HepG2 (cell line): Measurements from ENCODE around the gene PPARA. TPM values are rescaled to one million over a fixed set of nuclear protein-coding genes. Genes with fewer than 3 reads are reported as not detected.

ENCODE experiments used
- ATAC-seq: fragments of 200-7000 bp; cut with Tn5 transposase; 3 replicates; pipeline ENCODE4 v1.9.1; 2020; ENCODE audit warnings: mild to moderate bottlenecking, moderate library complexity
- BruUV-seq: library from RNA; stranded (reverse); fragments of 400-500 nt; replicated peaks from 2 replicates; lab custom pipeline; 2021; lab: Mats Ljungman, UMichigan
- CTCF ChIA-PET: fragments of 300-600 bp; formaldehyde crosslinking; extraction: SDS; loops from one replicate; lab custom pipeline; 2021; ENCODE audit warnings: low total read pairs, inconsistent platforms, low intra/inter-chr PET ratio; lab: Yijun Ruan, JAX
- POLR2A ChIA-PET: fragments of 350-600 bp; sonication (Branson Sonifier 250); formaldehyde crosslinking; loops from one replicate; lab custom pipeline; 2020; ENCODE audit warnings: antibody characterized with exemption, inconsistent platforms; lab: Yijun Ruan, JAX
- DNase-seq: peaks from one replicate; pipeline ENCODE4 v3.0.0-alpha.2; 2015; ENCODE audit warnings: low spot score
- FAIRE-seq: peaks from 3 replicates; lab custom pipeline; 2011; peaks lifted over from hg19 to GRCh38; lab: Jason Lieb, UNC
- H2AFZ ChIP-seq: one replicate; pipeline ENCODE4 v1.6.1; 2011; ENCODE audit warnings: low read length, inconsistent platforms
- H3K27ac ChIP-seq: fragments of 300-600 bp; 3 replicates; pipeline ENCODE4 v1.8.0; 2011; ENCODE audit warnings: mixed run types, mild to moderate bottlenecking, mixed read lengths, low read length, inconsistent platforms; ENCODE audit not compliant: insufficient read depth; ENCODE audit errors: extremely low read length
- H3K27me3 ChIP-seq, 2 experiments: fragments of 200-600 bp in 1 of 2; 2 replicates in 1 of 2; 3 replicates in 1 of 2; pipeline versions ENCODE4 v1.6.0 to v1.8.0; 2011; ENCODE audit warnings: low read length in 2 of 2, mild to moderate bottlenecking in 2 of 2, moderate library complexity in 2 of 2, inconsistent platforms in 1 of 2; ENCODE audit not compliant: insufficient read depth in 2 of 2, control insufficient read depth in 1 of 2
- H3K36me3 ChIP-seq, 2 experiments: fragments of 200-600 bp in 1 of 2; replicated peaks in 1 of 2; 2 replicates in 1 of 2; 3 replicates in 1 of 2; pipeline versions ENCODE4 v1.5.1 to v1.8.0; 2011; ENCODE audit warnings: low read length in 2 of 2, inconsistent platforms in 1 of 2; ENCODE audit not compliant: insufficient read depth in 2 of 2, control insufficient read depth in 1 of 2
- H3K4me1 ChIP-seq: 2 replicates; pipeline ENCODE4 v1.5.1; 2012; ENCODE audit warnings: low read length, inconsistent platforms; ENCODE audit not compliant: insufficient read depth
- H3K4me2 ChIP-seq: 2 replicates; pipeline ENCODE4 v1.6.0; 2011; ENCODE audit warnings: low read depth, low read length, inconsistent platforms
- H3K4me3 ChIP-seq, 3 experiments: fragments of 200-600 bp in 1 of 3; sonication (generic), shearing (Covaris generic) in 1 of 3; replicated peaks in 1 of 3; 2 replicates each; pipeline ENCODE4 v1.5.1; 2011 to 2016; ENCODE audit warnings: low read length in 3 of 3, inconsistent platforms in 2 of 3, low read depth in 2 of 3, mild to moderate bottlenecking in 2 of 3, control low read depth in 1 of 3, mixed read lengths in 1 of 3; ENCODE audit not compliant: insufficient read depth in 1 of 3
- H3K79me2 ChIP-seq: one replicate; pipeline ENCODE4 v1.6.1; 2011; ENCODE audit warnings: low read length, inconsistent platforms; ENCODE audit not compliant: insufficient read depth
- H3K9ac ChIP-seq: 2 replicates; pipeline ENCODE4 v1.6.0; 2011; ENCODE audit warnings: mild to moderate bottlenecking, low read depth, low read length, inconsistent platforms; ENCODE audit not compliant: insufficient read depth
- H3K9me3 ChIP-seq: 2 replicates; pipeline ENCODE4 v1.5.1; 2012; ENCODE audit warnings: mild to moderate bottlenecking, low read length
- H4K20me1 ChIP-seq: 2 replicates; pipeline ENCODE4 v1.6.0; 2011; ENCODE audit warnings: inconsistent platforms, mild to moderate bottlenecking, low read length, moderate library complexity; ENCODE audit not compliant: insufficient read depth
- MTA1 ChIP-seq: sonication (generic); formaldehyde crosslinking; IDR thresholded peaks from 2 replicates; pipeline ENCODE4 v1.4.0; 2020; ENCODE audit warnings: missing genetic modification reagents, mild to moderate bottlenecking, borderline replicate concordance
- WGBS: methylation state at CpG from one replicate; pipeline ENCODE4 v1.1.6; 2017; ENCODE audit warnings: low lambda C conversion rate; 5-methylcytosine and 5-hydroxymethylcytosine counted together
- in situ Hi-C: cut with HindIII; loops from 2 replicates; pipeline ENCODE4 v1.10.0; 2017; ENCODE audit warnings: low pct_unique_long_range_greater_than_20kb; ENCODE audit not compliant: extremely low pct_ligation_motif_present
- intact Hi-C: fragments of 100-400 bp; cut with micrococcal nuclease; formaldehyde crosslinking; loops from one replicate; pipeline ENCODE4 v1.10.0; 2022; ENCODE audit not compliant: unreplicated experiment
- polyA plus RNA-seq, 8 experiments: library from polyadenylated mRNA; depleted of rRNA in 3 of 8; stranded (reverse) in 7 of 8; unstranded in 1 of 8; fragments of >200 nt; fragmentation: Illumina TruSeq in 4 of 8; extraction: Trizol in 4 of 8; gene quantifications; 2 replicates each; pipeline versions ENCODE4 v1.2.1 to v1.2.3, GENCODE V29; 2011 to 2016; ENCODE audit warnings: low read depth in 4 of 8, missing spikeins in 1 of 8, mixed read lengths in 1 of 8; ENCODE audit not compliant: insufficient read depth in 1 of 8
- total RNA-seq, 5 experiments: library from RNA; depleted of rRNA; stranded (reverse); fragments of >200 nt; fragmentation: Illumina TruSeq; extraction: Trizol; gene quantifications; 2 replicates each; pipeline ENCODE4 v1.2.3, GENCODE V29; 2016; ENCODE audit warnings: low read depth in 1 of 5
- TF ChIP-seq, protein P1 (sequence below): sonication (generic); formaldehyde crosslinking; IDR thresholded peaks from 2 replicates; pipeline ENCODE4 v1.9.0; 2021; ENCODE audit warnings: mild to moderate bottlenecking, missing genetic modification reagents

Gene PPARA
- total and polyA plus RNA-seq, 2 of the 13 experiments (the other 11 are each of a cell fraction or from before 2014, with no cell fraction given) = 18.2 to 24.7 TPM

DNA sequence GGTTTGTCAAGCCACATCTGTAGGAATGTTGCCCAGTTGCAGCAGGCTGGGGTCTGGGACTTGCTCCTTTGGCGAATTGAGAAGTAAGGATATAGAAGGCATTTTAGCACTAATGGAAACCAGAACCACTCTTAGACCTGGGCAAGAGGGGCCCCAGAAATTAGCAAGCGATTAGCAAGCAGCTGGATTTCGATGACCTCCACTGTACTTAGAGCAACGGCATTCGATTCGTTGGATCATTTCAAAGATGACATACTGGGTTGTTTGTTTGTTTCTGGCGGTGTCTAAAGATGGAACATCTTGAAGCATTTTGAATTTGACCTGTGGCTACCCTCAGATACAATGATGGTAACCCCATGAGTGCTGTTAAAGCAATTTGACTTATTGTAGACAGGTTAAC lies 100.9 kb downstream of the PPARA start:
- CTCF ChIA-PET = no interaction called here
- in situ Hi-C loops (no loop called here), intact Hi-C loops (loop anchor here (2.0 kb wide), 1 partner anchor 16 kb away; no protein-coding TSS in a partner anchor)
- Histone ChIP-seq H3K4me2 (peak overlapping the region; percentile 83), H2AFZ (no peak overlapping the region), H3K36me3 (0 out of 5 replicates have a peak, but pooled peaks cover 0 to 2% of the 10 kb centered on the region in 2 experiments), H3K4me3 (peak overlapping the region; percentile 70 to 95 (median 89)), H3K27ac (peak overlapping the region; percentile 85), H4K20me1 (no peaks in the 10 kb centered on the region), H3K9me3 (no peaks in the 10 kb centered on the region), H3K27me3 (no peaks in the 10 kb centered on the region), H3K9ac (peak overlapping the region; percentile 88), H3K79me2 (peaks cover 4% of the 10 kb centered on the region), H3K4me1 (peaks cover 55% of the 10 kb centered on the region)
- TF ChIP-seq, protein P1, sequence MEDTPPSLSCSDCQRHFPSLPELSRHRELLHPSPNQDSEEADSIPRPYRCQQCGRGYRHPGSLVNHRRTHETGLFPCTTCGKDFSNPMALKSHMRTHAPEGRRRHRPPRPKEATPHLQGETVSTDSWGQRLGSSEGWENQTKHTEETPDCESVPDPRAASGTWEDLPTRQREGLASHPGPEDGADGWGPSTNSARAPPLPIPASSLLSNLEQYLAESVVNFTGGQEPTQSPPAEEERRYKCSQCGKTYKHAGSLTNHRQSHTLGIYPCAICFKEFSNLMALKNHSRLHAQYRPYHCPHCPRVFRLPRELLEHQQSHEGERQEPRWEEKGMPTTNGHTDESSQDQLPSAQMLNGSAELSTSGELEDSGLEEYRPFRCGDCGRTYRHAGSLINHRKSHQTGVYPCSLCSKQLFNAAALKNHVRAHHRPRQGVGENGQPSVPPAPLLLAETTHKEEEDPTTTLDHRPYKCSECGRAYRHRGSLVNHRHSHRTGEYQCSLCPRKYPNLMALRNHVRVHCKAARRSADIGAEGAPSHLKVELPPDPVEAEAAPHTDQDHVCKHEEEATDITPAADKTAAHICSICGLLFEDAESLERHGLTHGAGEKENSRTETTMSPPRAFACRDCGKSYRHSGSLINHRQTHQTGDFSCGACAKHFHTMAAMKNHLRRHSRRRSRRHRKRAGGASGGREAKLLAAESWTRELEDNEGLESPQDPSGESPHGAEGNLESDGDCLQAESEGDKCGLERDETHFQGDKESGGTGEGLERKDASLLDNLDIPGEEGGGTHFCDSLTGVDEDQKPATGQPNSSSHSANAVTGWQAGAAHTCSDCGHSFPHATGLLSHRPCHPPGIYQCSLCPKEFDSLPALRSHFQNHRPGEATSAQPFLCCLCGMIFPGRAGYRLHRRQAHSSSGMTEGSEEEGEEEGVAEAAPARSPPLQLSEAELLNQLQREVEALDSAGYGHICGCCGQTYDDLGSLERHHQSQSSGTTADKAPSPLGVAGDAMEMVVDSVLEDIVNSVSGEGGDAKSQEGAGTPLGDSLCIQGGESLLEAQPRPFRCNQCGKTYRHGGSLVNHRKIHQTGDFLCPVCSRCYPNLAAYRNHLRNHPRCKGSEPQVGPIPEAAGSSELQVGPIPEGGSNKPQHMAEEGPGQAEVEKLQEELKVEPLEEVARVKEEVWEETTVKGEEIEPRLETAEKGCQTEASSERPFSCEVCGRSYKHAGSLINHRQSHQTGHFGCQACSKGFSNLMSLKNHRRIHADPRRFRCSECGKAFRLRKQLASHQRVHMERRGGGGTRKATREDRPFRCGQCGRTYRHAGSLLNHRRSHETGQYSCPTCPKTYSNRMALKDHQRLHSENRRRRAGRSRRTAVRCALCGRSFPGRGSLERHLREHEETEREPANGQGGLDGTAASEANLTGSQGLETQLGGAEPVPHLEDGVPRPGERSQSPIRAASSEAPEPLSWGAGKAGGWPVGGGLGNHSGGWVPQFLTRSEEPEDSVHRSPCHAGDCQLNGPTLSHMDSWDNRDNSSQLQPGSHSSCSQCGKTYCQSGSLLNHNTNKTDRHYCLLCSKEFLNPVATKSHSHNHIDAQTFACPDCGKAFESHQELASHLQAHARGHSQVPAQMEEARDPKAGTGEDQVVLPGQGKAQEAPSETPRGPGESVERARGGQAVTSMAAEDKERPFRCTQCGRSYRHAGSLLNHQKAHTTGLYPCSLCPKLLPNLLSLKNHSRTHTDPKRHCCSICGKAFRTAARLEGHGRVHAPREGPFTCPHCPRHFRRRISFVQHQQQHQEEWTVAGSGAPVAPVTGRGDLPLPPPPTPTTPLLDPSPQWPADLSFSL = 0 out of 2 replicates have a peak, but pooled peaks have one; percentile 4
- no peak for TF ChIP-seq MTA1 (CRISPR knock-in tag)
- BruUV-seq = no TSS peak
- ATAC-seq (no peak), FAIRE-seq (no peak), DNase-seq (no peak)
- POLR2A ChIA-PET = interaction anchor here (0.9 to 7.2 kb wide), 5 partner anchors 14 to 245 kb away, joined by 3 to 83 read pairs (median 4); partner anchors contain the start of genes GTSE1 and TTC38
- WGBS = 17% methylated on average over 7 of the region's 7 CpGs
